Measurements from ENCODE around the gene AFF3.

- TF ChIP-seq CTCF (IDR thresholded peaks at IDR 0.05) (no peak), EP300 (IDR thresholded peaks at IDR 0.05; ENCODE audit: low read depth) (no peak)
Observed at GRCh38 chr2:99793022-99793421, 349.4 kb downstream of the AFF3 start.
